HG02885 (cell line): Measurements from ENCODE around the gene VPS33B.
A peak's percentile ranks its signal among the peaks of the same experiment; 100 is the strongest.
"Not testable (repeated sequence)": the region's sequence is repeated elsewhere in the genome, so short reads cannot be mapped to it uniquely, and the experiment has no call there.

Source experiments
- ATAC-seq: cut with Tn5 transposase; IDR thresholded peaks from one replicate; pipeline ENCODE4 v1.9.1; 2021; ENCODE audit warnings: mild to moderate bottlenecking; ENCODE audit not compliant: unreplicated experiment, poor library complexity

VPS33B gene

DNA sequence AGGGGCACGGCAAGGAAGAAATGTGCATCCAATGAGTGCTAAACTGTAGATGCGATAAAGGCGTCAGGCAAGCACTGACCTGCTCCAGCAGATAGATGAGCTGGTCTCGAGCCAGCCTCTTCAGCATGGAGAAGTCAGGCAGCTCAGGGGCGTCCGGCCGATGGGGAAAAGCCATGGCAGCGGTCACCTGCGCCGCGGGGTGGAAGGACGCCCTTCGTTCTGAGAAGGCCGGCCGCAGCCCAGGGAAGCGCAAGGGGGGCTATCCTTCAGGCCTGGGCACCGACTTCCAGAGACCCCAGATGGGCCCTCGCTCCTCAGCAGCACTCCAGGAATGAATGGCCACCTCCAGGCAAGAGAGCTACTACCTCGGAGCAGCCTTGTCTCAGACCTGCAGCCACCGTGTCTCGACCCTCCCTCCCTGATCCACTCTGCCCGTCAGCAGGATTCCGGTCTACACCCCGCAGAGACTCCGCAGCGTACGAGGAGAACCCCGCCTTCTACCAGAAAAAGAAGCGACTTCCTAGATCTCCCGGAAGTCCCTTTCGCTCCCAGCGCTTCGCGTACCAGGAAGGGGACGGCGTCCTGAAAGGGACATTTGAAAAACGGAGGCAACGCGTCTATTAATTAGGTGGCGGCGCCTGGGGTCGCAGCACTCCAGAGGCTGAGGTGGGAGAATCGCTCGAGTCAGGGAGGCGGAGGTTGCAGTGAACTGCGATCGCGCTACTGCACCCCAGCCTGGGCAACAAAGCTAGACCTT, at the start of gene VPS33B:
VPS33B (minus strand) TSS at position 520 of the 757 bp plus-strand sequence; CDS start at position 175, 345 bp downstream.
- ATAC-seq: peak; percentile 74

DNA sequence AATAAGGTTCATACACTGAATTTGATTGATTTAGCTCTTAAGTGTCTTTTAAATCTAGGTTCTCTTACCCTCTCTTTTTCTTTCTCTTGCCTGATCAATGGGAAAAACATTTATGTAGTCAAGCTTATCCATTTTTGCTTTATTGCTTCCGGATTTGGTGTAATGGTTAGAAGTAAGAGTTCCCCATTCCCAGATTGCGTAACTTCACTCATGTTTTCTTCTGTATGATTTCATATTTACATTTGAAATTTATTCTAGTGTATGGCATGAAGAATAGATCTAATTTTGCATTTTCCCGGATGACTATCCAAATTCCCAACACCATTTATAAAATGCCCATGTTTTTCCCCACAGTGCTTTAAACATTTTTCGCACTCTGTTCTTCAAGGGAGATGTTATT, 49.8 kb upstream of the VPS33B start:
- ATAC-seq: no peak

DNA sequence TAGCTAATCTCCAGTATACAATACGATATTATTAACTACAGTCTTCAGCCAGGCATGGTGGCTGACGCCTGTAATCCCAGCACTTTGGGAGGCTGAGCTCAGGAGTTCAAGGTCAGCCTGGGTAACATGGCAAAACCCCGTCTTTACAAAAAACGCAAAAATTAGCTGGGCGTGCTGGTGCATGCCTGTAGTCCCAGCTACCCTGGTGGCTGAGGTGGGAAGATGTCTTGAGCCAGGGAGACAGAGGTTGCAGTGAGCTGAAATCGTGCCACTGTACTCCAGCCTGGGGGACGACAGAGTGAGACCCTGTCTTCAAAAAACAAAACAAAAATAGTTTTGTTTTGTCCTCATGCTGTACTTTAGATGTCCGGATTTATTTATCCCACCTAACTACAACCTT, 48.5 kb upstream of the VPS33B start:
- ATAC-seq: no peak

DNA sequence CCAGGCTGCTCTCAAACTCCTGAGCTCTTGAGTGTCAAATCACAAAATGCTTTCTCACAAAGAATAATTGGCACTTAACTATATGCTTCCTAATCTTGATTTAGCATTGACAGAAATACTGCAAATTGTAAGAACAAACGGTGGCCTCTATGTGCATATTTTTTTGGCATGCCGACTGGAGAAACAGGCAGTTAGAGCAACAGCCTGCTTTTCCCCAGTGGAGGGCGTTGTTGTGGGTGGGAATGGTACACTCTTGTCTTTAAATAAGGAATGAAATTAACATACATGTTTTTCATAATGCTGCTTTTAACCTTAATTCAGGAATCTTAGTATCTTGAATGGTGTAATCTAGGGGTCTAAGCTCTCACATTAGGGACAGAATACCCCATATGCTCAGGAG, 46.6 kb upstream of the VPS33B start:
- no peak for ATAC-seq

DNA sequence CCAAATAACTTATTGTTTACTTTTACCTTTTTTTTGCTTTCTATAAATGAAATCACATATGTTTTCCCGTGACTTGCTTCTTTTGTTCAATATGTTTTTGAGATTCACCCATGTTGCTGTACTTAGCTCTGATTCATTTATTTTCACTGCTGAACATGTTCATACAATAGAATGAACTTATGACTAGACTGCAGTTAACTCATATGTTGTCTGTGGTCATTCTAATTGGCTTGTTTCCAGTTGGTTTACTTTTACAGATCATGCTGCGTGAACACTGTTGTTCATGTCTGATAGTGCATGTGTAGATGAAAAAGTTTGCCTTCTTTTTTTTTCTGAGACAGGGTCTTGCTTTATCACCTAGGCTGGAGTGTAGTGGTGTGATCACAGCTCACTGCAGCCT, 46.0 kb upstream of the VPS33B start:
- ATAC-seq: no peak

DNA sequence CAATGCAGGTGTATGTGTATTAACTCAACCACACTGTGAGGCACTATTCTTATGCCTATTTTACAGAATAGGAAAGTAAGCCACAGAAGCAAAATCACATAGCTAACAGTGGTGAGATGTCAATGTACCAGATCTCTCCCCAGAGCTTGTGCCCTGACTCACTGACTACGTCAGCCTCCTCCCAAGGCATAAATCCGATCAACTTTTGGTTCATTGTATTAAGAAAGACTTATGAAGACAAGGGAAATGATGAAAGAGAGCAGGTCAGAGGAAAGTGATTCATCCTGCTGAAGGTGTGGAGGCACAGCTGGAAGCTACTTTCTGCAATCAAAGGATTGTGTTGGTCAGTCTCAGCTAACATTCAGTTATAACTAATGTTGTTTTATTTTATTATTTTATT, 44.6 kb upstream of the VPS33B start:
- no peak for ATAC-seq

DNA sequence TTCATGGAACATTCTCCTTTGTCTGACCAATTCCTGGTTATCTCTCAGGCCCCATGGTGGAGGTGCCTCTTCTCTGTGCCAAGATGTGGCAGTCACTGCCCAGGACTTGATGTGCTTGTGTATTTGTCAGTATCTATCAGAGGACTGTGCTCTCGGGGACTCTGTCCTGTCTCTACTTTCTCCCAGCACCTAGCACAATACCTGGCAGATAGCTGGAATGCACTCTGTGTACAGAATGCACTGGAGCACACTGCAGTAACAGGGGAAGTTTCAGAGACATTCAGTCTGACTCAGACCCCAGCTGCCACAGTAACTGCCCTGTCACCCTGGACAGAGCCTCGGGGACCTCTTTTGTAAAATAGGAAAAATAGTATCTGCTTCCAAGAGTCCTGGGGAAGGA, 43.1 kb upstream of the VPS33B start:
- ATAC-seq: no peak

DNA sequence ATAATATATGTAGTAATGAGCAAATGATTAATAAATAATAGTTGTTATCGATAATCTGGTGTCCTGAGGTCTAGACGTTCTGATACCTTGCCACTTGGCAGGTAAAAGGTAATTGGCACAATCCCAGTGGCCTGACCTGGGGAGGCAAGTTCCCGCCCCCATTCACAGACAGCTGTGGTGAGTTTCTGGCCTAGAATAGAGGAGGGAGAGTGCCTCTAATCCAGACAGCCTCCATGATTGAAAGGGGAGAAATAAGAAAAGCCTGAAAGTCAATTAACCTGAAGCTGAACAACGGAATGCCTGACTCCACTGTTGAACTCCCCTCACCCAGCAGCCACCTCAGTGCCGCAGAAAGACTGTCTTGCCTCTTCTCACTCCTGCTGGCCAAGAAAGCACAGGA, 39.6 kb upstream of the VPS33B start:
- ATAC-seq: no peak

DNA sequence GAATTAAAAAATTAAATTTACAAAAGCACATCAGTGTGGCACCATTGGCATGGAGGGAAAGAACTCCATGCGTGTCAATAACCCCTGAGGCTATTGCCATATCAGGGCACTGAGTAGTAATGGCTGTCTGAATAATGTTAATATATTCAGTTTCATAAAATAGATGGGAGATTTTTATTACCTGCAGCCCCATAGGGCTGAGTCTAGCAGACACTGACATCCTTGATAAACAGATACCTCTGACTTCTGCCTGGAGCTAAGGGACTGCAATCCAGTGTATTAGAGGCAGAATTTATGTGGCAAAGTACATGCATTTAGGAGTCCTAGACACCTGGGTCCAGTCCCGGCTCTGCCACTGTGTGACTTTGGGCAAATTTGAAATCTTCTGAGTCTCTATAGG, 38.8 kb upstream of the VPS33B start:
- ATAC-seq: no peak

DNA sequence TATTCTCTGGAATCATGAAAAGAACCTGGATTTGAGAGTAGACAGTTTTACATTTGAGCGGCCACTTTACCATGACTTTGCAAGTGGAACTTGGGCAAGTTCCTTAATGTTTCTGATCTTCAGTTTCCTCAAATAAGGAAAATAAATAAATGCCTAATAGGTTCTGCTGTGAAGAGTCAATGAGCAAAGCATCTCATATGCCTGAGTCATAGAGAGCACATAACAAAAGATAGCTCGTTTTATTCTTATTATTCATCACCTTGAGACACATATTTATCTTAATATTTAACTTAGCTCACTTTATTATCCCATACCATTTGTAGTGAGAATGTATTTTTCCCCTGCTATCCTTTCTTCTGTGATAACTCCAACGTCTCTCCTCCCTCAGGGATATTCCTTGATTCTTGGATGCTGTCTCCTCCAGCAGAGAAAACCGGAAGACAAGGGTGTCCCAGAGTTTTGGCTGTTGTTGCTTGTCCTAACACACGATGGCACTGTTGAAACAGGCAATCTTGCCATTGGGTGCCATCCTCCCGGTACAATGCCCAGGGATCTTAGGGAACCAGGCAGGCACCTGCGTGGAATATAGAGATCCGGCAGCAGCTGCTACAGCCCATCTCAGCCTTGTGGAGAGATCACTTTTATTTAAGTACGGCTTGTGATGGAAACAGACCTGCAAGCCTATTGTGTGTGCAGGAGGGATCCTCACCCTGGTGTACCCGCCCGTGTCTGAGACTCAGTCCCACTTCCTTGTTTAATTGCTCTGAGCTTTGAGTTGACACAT, 33.3 kb upstream of the VPS33B start:
- ATAC-seq: no peak

DNA sequence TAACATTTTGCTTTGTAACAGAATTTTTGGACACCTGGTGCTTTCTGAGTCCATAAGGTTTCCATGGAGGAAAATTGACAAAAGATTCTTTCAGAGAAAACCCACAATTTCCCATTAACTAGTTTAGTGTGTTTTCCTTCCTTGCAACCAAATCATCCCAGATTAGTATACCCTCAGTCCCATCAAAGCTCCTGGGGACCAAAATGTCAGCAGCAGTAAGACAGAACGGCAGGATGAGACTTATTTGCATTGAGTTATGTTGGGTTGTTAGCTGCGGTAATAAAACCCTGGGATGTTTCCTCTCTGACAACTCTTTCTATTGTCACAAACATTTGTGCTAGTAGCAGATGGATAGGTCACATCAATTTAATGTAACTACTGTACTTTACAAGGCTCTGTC, 32.4 kb upstream of the VPS33B start:
- ATAC-seq: no peak

DNA sequence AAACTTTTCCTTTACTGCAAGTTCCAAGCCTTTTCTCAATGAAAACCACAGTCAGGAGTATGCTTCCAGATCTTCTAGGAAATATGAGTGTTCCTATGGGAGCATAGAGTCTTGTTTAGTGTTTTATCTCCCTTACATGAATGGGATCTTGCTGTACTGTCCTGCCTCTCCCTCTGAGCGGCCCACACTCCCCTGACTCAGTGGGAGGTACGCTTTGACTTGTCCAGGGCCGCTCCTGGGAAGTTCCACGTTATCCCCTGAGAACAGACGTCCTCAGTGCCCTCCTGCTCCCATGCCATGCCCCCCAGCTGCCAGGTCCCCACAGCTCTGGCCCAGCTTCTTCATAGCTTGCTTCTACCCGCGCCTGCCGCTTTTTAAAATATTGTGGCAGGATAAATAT, 28.9 kb upstream of the VPS33B start:
- no peak for ATAC-seq

DNA sequence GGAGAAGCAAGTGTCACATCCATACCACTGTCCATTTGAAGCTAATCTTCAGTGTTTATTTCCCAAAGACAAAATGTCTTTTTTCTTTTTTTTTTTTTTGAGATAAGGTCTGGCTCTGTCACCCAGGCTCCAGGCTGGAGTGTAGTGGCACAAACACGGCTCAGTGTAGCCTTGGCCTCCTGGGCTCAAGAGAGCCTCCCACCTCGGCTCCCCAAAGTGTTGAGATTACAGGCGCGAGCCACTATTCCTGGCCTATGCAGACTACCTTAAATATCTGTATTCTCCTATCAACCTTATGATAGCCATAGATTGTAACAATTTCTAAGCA, 27.7 kb upstream of the VPS33B start:
- ATAC-seq: no peak

DNA sequence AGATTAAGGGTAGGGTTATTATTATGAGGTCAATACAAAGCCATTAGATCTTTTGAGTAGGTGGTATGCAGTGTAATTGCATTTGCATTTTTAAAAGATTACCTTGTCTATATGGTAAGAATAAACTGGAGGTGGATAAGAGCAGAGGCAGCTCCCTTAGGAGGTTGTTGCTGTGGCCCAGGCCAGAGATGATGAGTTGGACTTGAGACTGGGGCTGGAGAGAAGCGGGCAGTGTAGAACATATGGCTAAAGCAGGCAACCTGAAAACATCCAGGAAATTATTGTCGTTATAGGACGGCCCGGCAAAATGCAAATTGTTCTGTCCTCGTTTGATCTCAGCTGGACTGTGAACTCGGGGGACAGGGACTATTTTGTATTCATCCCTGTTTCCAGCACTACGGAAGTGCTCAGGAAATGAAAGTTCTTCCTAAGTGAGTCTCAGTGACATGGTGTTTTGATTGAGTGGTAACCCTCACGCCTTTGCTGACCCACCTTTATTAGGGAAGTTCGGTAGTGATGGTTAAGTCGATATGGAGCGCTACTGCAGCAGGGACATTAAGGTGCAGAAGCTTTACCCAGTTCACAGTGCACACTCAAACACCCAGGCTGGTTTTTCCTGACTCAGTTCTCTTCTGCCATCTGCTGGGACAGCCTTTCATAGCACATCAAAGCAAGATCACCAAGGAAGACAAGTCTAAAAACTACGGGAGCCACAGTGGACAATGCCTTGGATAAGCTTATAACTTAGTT, 27.2 kb upstream of the VPS33B start:
- peak; percentile 81 for ATAC-seq

DNA sequence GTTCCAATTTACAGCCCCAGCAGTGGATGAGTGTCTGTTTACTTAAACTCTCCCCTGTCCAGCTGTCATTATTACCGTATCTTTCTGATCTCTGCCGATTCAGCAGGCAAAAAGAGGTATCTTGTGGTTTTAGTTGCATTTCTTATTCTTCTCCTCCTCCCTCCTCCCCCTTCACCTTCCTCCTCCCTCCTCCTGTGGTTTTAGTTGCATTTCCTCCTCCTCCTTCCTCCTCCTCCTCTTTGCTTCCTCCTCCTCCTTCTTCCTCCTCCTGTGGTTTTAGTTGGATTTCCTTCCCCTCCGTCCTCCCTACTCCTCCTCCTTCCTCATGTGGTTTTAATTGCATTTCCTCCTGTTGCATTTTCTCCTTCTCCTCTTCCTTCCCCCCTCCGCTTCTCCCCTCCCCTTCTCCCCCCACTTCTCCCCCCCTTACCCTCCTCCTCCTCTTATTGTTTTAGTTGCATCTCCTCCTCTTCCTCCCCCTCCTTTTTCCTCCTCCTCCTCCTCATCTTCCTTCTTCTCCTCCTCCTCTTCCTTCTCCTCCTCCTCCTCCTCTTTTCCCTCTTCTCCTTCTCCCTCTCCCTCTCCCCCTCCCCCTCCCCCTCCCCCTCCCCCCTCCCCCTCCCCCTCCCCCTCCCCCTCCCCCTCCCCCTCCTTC, 25.3 kb upstream of the VPS33B start:
- no peak for ATAC-seq

DNA sequence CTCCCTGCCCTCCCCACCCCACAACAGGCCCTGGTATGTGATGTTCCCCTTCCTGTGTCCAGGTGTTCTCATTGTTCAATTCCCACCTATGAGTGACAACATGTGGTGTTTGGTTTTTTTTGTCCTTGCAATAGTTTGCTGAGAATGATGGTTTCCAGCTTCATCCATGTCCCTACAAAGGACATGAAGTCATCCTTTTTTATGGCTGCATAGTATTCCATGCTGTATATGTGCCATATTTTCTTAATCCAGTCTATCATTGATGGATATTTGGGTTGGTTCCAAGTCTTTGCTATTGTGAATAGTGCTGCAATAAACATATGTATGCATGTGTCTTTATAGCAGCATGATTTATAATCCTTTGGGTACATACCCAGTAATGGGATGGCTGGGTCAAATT, 23.7 kb upstream of the VPS33B start:
- not testable (repeated sequence) for ATAC-seq

DNA sequence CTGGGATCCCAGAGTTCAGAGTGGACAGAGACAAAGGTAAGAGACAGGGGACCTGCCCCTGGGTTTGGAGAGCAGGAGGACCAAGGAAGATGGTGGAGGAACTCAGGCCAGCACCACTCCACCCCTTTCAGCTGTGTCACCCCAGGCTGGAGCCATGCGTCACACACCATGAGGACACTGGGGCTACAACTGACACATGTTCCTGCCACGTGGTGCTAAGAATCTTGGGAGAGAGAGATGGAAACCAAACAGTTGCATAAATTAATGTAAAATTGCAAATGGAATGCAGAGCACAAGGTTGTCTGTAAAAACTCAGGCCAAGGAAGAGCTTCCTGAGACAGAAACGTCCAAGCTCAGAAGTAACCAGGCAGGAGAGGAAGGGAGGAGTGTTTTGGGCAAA, 22.7 kb upstream of the VPS33B start:
- no peak for ATAC-seq

DNA sequence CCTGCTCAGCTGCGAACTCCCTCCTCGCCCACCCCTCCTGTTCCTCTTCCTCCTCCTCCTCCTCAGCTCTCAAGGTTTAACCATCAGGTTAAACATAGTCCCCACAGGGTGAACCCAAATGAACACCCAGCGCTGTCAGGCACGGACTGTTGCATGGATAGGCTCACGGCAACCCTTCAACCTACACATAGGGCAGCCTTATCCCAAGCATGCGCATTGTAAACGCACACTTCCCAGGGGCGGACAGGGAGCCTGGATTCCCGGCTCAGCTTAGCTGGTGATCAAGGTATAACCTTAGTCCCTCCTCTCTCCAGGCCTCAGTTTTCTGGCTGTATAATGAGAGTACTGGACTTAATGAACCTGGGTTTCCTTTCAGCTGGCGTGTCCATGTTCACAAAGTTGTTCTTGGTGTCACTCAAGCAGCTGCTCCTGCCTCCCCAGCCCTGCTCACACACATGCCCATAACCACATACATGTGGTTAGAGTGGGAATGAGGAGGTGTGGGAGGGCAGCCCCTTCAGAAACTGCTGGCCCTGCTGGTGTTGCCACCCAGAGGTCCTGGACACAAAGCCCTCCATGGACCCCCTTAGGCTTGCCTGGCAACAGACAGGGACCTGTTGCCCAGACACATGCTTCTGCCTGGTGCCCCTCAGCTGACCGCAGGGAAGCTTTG, 20.9 kb upstream of the VPS33B start:
- ATAC-seq: no peak

DNA sequence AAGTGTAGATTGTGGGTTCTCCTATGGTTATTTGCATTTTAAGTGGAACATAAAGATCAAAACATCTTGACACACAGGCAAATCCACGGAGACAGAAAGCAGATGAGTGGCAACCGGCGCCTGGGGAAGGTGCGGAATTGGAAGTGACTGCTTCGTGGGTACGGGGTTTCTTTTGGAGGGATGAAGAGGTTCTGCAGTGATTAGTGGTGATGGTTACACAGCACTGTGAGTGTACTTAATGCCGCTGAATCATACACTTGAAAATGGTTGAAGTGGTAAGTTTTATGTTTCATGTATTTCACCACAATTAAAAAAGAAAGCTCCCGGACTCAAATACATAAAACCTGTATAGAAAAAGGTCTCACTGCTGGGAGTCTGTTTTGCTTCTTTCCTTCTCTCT, 18.5 kb upstream of the VPS33B start:
- ATAC-seq: no peak

DNA sequence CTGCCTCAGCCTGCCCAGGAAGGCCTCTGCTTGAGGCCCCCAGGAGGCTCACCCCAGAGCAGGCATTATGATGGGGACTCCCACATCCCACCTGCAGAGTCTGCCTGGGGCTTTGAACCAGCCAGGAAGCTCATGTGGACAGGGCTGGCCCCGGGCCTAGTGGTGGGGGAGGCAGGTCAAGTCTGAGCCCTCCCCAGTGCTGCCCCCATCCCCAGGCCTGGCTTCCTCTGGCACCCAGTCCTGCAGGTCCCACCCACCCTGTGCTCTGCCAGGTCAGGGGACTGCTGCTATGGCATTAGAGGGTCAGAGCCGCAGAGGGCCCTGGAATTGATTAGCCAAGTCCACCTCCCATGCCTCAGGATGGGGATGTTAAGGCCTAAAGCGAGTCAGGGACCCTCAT, 17.6 kb upstream of the VPS33B start:
- ATAC-seq: no peak
